Stimulated activated CD8-positive, alpha-beta memory T cell treated with anti-CD3 and anti-CD28 coated beads, Interleukin-7, amount 100 ng/mL, for 48 hours (primary cell): ENCODE measurements around the gene MKI67.
"Not testable (repeated sequence)": the region's sequence is repeated elsewhere in the genome, so short reads cannot be mapped to it uniquely, and the experiment has no call there.

Source experiments
- DNase-seq, 2 donors: peaks; one replicate each; pipeline ENCODE4 v3.0.0-alpha.2; 2020; ENCODE audit warnings: low read depth in 1 of 2; ENCODE audit errors: extremely low read depth in 1 of 2

Gene MKI67, protein sequence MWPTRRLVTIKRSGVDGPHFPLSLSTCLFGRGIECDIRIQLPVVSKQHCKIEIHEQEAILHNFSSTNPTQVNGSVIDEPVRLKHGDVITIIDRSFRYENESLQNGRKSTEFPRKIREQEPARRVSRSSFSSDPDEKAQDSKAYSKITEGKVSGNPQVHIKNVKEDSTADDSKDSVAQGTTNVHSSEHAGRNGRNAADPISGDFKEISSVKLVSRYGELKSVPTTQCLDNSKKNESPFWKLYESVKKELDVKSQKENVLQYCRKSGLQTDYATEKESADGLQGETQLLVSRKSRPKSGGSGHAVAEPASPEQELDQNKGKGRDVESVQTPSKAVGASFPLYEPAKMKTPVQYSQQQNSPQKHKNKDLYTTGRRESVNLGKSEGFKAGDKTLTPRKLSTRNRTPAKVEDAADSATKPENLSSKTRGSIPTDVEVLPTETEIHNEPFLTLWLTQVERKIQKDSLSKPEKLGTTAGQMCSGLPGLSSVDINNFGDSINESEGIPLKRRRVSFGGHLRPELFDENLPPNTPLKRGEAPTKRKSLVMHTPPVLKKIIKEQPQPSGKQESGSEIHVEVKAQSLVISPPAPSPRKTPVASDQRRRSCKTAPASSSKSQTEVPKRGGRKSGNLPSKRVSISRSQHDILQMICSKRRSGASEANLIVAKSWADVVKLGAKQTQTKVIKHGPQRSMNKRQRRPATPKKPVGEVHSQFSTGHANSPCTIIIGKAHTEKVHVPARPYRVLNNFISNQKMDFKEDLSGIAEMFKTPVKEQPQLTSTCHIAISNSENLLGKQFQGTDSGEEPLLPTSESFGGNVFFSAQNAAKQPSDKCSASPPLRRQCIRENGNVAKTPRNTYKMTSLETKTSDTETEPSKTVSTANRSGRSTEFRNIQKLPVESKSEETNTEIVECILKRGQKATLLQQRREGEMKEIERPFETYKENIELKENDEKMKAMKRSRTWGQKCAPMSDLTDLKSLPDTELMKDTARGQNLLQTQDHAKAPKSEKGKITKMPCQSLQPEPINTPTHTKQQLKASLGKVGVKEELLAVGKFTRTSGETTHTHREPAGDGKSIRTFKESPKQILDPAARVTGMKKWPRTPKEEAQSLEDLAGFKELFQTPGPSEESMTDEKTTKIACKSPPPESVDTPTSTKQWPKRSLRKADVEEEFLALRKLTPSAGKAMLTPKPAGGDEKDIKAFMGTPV (N-terminal part only)

DNA sequence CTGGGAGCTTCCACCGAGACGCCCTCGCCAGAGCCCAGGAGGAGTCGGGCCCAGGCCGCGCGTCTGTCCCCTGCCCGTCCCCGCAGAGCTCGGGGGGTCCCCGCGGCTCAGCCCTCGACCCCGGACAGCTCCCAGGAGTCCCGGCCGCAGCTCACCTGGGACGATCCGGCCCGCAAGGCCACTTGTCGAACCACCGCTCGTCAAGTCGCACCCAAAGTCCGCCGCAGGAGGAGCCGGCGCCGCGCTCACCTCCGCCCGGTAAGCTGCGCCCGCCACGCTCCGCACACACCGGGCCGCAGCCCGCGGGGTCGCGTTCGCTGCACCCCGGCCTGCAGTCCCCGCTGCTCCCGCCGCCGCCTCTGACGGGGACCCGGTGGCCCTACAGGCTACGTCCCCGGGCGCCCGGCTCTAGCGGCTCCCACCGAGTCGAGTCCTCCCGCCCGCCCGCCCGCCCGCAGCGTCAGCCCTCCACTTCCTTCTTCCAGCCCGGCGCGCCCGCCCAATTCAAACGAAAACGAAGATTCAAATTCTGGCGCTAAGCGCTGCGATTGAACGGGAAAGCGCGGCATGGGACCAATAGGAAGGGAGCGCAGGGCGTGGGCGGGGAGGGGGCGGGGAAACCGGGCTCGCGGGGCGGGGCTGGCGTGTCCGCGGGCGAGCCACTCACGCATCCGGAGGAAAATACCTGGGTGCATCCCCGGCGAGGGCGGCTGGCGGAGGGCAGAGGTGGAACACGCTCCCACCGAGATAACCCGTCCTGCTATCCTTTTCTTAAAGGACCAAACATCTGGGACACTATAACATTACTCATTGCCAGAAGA is at the start of gene MKI67:
TSS of gene MKI67 (minus strand) at position 480 of the 821 bp plus-strand sequence. CDS start 756 bp downstream, outside the sequence.
- peak; percentile 81 to 84 for DNase-seq

DNA sequence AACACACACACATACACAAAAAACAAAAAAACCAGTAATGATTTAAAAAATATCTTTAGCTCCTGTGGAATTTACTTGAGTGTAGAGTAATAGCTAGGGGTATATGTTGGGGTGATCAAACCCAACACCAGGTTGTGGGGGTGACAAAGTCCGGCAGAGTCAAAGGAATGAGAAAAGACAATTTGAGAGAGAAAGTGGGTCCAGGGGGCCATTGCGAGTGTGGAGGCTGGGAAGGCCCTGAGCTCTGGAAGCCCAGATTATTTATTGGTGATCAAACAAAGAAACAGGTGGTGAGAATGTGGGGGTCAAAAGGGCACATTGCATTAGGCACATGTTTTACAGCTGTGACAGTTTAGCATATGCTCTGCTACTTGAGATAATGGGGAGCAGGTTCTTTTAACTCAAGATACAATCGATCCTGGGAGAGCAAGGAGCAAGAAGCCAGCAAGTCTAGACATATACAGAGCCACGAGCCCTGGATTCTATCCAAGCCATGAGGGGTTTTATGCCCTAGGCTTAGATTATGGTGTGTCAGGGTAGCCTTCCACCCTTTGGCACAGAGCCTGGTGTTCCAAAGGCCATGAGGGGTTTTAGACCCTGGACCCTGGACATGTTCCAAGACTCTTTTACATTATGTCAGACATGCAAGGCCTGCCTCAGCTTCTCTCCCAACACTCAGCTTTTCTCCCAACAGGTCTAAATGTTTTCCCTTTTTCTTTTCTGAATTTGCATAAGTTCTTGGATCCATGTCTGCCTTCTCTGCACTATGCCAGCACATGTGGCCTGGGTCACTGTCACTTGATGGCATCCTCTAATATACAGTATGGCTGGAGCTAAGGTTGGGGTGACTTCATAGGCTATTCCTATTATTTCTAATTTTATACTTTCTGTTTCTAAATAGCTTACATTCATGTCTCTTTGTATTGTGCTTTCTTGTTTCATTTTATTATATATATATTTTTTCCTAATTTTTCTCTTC is 48.6 kb upstream of the MKI67 start:
- DNase-seq = no peak

DNA sequence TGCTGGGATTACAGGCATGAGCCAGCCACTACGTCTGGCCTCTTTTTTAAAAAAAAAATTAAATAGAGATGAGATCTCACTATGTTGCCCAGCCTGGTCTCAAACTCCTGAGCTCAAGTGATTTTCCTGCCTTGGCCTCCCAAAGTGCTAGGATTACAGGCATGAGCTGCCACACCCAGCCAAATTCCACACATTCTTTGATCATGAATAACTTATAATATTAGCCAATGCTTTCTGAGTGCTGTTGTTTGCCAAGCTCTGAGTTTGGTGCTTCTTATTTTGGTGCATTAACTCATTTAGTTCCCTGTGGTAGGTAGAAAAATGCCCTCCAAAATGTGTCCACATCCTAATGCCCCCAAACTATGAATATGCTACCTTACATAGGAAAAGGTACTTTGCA is 47.2 kb upstream of the MKI67 start:
- no peak for DNase-seq

DNA sequence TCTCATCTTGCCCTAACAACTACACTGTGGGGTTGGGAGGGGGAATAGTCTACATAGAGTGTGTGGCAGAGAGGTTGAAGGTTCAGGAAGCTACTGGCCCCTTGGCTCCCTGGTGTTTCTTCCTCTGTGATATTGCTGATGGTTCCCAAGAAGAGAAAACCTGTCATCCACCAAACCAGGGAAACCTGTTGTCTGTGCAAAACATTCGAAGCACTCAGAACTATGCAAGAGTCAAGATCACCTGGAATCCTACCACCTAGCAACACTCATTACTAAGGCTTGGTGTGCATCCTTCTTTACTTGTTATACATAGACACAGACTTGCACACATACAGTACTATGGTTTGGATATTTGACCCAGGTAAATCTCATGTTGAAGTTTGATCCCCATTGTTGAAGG is 46.5 kb upstream of the MKI67 start:
- no peak for DNase-seq

DNA sequence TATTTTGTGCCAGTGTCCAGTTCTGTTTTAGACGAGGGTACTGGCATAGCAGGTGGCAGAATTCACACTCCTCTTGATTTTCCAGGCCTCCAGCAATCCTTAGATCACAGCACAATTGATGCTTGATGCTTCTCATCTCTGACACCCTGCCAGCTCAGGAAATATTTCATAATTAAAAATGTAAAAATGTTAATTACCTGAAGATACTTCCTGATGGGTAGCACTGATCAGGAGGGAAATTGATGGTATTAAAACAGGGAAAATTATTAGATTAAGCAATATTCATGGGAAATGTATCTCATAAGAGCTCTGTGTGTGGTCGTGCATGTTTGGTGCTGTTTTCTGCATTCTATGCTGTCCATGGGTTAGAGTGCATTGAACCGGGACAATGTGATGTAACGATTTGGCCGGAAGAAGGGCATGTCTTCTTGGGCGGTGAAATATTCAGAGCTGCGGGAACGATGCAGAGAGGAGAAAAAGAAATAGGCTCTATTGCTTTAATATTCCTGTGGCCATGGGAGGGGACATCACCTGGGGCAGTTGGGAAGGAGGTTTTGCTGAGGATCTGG is 43.7 kb upstream of the MKI67 start:
- no peak for DNase-seq

DNA sequence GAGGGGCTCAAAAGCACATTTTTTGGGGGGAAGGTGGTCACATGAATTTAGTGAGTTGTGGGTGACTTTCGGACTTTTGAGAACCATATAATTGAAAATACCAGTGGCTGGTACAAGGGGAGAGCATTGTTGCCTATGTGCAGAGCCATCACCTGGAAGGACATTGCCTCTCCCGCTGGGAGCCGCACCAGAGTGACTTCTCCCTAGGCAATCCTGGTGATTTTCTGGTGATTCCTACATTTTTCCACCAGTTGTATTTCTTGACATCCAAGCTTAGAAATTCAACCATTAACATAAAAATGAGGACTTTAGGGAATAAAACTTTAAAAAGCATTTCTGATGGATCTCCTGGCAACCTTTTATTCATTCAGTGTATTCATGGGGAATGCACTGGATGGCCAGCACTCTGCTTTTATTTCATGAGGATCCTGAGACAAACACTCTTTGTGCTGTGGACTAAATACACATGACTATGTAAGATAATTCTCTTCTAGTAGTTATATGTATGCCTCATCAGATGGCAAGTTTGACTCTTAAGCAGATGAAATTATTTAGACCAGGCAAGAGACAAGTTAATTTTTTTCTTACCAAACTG is 41.8 kb upstream of the MKI67 start:
- no peak for DNase-seq

DNA sequence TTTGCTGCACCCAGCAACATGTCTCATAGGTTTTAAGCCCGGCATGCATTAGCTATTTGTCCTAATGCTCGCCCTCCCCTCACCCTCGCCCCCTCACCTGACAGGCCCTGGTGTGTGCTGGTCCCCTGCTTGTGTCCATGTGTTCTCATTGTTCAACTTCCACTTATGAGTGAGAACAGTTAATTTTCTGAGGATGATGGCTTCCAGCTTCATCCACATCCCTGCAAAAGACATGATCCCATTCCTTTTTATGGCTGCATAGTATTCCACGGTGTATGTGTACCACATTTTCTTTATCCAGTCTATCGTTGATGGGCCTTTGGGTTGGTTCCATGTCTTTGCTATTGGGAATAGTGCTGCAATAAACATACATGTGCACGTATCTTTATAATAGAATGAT is 40.9 kb upstream of the MKI67 start:
- DNase-seq = not testable (repeated sequence)

DNA sequence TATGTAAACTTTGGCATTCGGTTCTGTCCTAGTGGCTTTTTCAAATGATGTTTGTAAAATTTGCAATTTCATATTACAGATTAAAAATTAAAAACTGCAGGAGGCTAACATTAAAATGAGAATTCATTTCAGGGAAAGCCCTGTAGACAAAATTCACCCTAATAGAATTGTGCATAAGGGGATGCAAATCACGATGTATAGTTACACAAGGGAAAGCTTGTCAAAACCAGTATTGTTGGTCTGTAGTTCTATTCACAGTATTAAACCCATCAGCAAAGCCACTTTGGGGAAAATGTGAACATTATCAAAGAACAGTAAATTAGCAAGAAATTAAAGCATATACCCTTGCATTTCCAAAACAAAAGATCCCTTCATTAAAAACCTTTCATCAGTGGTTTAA is 39.9 kb upstream of the MKI67 start:
- DNase-seq = no peak

DNA sequence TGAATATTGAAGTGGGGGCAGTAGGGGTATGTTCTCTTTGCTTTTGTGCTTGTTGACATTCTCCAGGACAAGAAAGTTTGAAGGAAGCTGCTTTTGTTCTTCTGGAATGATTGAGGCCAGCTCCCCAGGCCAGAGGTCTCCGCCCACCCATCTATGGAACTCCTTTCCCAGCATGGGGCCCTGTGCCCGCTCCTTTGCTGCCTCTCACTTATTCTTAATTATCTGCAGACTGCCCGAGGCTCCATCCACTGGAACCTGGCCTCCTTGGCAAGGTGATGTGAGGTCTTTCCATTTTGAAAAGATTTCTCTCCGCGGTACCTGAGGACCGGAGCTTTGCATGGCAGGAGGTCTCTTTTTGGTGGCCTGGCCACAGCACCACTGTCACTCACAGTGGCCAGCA is 39.3 kb upstream of the MKI67 start:
- no peak for DNase-seq

DNA sequence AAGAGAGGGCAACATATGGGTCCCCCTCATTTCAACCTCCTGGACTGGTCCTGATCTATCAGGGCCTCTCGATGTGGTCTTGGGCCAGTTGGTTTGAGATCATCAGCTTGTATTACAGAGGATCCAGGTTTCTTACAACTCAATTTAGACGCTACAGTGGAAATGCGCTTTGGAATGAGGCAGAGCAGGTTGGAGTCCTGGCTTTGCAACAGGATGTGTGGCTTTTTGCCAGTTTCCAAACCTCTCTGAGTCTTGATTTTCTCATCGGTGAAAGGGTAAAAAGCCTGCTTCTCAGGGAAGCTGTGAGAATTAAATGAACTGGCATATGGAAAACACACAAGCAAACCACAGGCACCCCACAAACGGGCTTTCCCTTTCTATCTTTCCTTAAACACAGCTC is 37.5 kb upstream of the MKI67 start:
- DNase-seq = no peak

DNA sequence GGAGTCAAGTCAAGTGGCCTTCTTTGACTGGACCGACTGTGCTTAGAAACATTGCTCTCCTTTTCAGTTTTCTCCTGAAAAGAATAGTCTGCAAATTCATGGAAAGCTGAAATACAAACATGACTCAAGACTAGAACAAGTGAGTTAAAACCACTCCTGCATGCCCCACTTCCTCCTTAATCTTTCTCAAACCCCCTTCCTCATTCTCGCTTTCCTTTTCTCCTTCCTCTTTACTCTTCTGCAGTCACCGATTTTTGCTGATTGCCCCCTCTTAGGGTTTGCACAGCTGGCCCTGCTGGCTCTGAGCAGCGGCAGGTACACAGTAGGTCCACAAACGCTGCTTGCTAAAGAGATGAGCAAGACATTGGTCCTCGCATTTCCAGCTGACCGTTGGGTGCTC is 34.8 kb upstream of the MKI67 start:
- DNase-seq = no peak

DNA sequence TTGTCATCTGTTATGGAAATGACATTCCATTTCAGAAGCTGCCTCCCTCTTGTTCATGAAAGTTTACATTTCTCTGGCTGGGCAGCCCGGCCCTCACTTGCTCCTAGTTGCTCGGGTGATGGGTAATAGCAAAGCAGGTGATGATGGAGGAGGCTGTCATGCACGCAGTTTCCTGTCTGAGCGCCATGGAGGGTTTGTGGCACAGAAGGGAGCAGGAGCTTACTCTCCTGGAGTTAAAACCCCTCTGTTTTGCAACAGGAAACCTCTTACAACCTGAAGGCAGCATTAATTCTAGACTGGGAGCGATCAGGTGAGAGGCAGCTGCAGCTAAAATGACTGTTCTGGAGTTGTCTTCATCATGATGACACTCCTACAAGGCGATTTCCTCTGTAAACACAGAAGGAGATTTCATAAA is 34.1 kb upstream of the MKI67 start:
- DNase-seq = no peak

DNA sequence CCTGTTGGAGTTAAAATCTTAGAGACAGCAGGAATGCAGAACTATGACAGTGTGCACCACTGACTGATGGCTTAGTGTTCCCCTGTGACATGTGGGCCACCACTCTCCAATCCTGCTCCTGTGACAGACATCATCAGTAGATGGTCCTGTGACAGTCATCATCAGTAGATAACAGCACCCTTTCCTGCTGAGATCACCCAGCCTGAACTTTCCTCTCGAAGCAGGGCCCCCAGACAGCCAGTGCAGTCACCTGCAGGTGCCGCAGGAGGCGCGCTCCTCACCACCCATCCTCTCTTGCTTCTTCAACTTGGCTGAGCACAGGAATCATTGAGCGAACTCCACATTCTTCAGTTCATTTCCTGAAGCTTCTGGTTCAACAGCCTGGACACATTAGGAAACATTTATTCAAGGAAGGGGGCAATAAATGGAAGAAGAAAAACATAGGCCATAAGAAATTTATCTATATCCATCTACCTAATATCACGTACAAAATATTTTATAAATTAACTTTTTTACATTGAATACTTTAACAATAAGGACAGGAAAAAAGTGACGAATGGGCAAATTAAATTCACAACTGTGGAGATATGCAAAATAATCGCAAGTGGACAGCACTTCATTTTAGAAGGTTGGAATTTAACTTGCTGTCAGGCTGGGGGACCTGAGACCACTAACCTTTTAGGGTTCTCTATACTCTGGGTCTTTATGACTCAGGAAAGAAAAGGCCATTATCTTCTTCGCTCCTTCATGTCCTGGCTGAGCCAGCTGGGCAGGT is 32.0 kb upstream of the MKI67 start:
- no peak for DNase-seq

DNA sequence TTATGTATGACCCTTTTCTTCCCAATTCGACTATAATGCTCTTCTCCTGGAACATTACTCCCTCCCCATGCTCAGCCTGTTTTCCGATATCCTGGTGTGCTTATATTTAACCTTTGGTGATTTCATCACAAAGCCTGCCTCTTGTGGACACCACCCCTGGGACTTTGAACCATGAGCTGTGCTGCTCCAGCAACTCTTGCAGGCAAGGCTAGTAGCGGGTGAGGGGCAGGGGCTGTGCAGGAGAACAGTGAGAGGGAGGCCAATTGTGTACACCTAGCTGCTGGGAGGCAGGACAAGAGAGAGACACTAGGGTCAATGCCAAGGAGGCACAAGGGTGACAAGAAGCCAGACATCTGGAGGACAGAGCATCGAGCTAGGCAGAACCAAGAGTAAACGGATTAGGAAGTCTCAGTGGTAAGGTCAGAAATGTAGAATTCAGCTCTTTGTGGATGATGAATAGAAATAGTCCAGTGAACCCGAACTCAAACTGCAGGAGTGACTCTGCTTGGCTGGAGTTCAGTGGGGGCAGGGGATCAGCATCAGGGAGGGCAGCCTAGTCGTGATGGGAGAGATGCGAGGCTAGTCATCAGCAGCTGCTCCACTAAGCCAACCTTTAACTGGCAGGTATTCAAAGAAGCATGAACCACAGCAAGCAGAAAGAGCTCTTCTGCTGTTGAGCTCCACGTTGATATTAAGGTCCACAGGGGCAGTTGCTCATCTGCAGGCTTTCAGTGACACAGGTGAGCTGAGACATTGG is 31.0 kb upstream of the MKI67 start:
- no peak for DNase-seq

DNA sequence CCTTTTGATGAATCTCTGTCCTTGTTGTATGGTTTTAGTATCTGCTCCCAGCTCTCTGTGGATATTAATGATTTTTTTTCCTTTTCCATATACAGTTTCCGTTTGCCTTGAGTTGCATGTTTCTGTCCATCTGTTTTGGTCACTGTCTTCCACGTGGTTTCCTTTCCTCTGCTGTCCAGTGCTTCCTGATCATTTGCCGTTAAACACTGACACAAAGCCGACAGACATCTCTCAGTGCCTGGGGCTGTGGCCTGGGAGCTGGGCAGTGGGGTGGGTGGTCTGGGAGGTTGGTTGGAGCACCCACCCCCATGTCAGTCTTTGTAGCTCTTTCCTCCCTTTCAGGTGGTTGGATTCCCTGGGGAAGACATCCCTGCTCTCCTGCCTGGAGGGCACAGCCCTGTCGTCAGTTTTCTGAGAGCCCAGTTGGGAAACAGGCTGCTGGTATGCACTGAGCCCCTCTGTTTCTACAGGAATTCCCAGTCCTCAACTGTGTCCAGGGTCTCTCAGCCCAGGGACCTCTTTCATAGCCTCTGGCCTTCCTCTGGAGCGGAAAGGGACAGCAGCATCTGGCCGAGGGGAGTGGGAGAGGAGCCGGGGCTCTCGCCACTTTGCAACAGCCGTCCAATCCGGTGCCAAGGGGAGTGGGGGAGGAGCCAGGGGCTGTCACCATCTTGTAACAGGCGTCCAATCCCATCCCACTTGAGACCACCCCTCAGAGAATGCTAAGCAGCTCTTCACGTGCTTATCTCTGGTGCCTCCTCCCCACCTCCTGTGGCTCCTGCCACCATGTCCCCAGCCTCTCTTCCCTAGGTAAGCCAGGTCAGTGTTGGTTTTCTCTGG is 26.7 kb upstream of the MKI67 start:
- DNase-seq = no peak

DNA sequence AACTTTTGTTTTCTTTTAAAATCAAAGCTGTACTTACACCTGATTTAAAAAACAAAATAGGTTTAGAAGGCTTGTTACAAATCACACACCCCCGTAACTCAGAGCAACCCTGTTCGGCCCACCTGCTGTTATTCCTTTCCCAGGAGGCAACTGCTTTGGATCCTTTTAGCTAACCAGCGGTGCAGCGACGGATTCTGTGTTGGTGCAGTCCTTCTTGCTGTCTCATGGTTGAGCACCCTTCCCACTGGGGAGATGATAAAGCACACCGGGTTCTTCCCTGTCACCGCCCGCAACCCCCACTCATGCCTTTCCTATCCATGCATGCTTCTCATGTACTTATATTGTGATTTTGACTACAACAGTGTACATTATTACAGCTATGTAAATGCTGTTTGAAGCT is 24.8 kb upstream of the MKI67 start:
- no peak for DNase-seq
